HUES6 (cell line): ENCODE measurements around the gene RPL22.
"Not testable (repeated sequence)": the region's sequence is repeated elsewhere in the genome, so short reads cannot be mapped to it uniquely, and the experiment has no call there.

Experiments used
- H3K27ac ChIP-seq: 2 replicates; pipeline ENCODE4 v1.7.0; 2013; ENCODE audit warnings: low read depth, mild to moderate bottlenecking, low read length, inconsistent platforms
- H3K27me3 ChIP-seq: 2 replicates; pipeline ENCODE4 v1.6.1; 2013; ENCODE audit warnings: low read length; ENCODE audit not compliant: control insufficient read depth, insufficient read depth
- H3K36me3 ChIP-seq: 2 replicates; pipeline ENCODE4 v1.6.1; 2013; ENCODE audit warnings: low read length; ENCODE audit not compliant: control insufficient read depth, insufficient read depth
- H3K4me1 ChIP-seq: 2 replicates; pipeline ENCODE4 v1.6.1; 2013; ENCODE audit warnings: low read length; ENCODE audit not compliant: control insufficient read depth, insufficient read depth
- H3K4me3 ChIP-seq: 2 replicates; pipeline ENCODE4 v1.5.1; 2013; ENCODE audit warnings: low read depth, low read length
- H3K9ac ChIP-seq: one replicate; pipeline ENCODE4 v1.6.1; 2013; ENCODE audit warnings: mild to moderate bottlenecking, low read length
- H3K9me3 ChIP-seq: 2 replicates; pipeline ENCODE4 v1.6.1; 2013; ENCODE audit warnings: low read depth, low read length; ENCODE audit not compliant: control insufficient read depth, insufficient read depth

The RPL22 gene

DNA sequence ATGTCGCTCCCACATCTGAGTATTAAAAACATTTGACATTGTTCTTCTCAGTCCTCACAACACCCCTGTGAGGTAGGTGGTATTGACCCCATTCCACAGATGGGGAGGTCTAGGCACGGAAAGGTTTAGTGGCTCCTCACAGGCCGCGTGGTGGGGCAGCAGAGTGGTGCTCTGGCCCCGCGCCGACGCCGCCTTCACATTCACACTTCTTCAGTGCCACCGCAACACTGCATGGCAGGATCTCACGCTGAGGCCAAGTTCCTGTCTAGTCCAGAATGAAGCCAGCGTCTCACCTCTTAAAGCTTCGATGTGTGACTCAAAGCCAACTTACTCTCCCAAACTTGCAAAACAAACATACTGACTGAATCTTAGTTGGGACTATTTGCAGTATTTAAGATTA, 24.2 kb upstream of the RPL22 start:
- no peaks in the 10 kb centered on the region for H3K4me1 ChIP-seq
- no peaks in the 10 kb centered on the region for H3K27me3 ChIP-seq
- no peak overlapping the region for H3K27ac ChIP-seq
- H3K9ac ChIP-seq: no peak overlapping the region
- no peak overlapping the region for H3K4me3 ChIP-seq
- peaks cover 71% of the 10 kb centered on the region for H3K36me3 ChIP-seq
- no peaks in the 10 kb centered on the region for H3K9me3 ChIP-seq

DNA sequence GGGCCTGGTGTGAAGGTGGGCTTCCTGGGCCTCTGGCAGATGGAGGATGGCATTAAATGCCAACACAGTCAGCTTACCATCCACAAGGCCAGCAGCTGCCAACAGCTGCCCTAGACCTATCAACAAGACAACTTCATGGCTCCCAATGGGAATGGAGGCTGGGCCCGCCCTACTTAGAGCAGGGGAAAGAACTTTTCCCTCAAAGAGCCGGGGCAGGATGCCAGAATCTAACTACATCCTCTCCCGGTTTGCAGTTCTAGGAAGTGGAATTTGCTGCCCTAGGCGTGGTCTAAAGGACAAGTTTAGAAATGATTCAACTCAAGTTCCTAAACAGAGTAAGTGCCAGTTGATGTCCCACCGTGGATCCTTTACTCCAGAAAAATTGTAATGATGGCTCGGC, 23.2 kb upstream of the RPL22 start:
- H3K9me3 ChIP-seq: no peaks in the 10 kb centered on the region
- H3K27me3 ChIP-seq: no peaks in the 10 kb centered on the region
- no peak overlapping the region for H3K9ac ChIP-seq
- H3K27ac ChIP-seq: no peak overlapping the region
- no peaks in the 10 kb centered on the region for H3K4me1 ChIP-seq
- no peak overlapping the region for H3K4me3 ChIP-seq
- H3K36me3 ChIP-seq: peaks cover 63% of the 10 kb centered on the region

DNA sequence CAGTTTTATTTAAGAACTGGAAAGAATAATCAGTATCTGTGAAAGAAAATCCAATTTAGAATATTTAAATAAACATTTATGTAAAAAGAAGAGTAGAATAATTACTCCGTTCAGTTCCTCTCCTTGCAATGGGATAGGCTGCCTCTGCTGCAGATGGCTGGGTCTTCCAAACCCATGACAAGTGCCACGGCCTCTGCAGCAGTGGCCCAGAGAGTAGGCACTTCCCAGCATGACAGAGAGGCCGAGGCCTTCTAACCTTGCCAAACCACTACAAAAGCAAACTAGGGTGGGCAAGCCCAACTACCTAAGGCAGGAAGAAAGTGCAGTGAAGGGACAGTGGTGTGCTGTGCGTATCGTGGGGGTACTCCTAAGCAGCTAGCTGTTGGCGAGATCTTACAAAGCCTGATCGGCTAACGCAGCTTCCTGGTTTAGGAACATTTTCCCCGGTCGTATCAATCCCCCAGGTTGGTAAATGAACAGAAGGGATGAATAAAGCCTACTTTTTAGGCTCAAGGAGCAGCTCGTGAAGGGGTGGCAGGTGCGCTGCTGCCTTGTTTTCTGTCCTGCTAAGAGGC, 21.9 kb upstream of the RPL22 start:
- Histone ChIP-seq H3K36me3 (peaks cover 52% of the 10 kb centered on the region), H3K27me3 (no peaks in the 10 kb centered on the region), H3K9me3 (no peaks in the 10 kb centered on the region), H3K4me3 (no peak overlapping the region), H3K27ac (no peak overlapping the region), H3K9ac (no peak overlapping the region), H3K4me1 (no peaks in the 10 kb centered on the region)

DNA sequence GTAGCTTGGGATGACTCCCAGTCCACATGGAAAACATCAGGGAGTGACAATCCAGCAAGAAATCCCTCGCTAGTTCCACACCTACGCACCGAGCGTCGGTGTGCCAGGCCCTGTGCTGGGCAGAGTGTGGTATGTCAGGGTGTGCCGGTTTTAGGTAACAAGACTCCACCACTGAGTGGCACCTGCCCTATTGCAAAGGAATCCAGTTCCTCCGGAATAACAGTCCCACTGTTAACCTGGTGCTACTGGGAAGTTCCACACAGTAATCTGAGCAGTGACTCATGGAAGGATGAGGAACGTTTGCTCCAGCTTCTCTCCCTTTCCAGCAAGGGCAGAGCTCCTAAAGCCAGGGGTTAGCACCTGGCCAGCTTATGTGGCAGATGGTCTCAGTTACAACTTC, 20.8 kb upstream of the RPL22 start:
- Histone ChIP-seq H3K27me3 (no peaks in the 10 kb centered on the region), H3K27ac (no peak overlapping the region), H3K4me1 (no peaks in the 10 kb centered on the region), H3K4me3 (no peak overlapping the region), H3K36me3 (peaks cover 42% of the 10 kb centered on the region), H3K9me3 (no peaks in the 10 kb centered on the region), H3K9ac (no peak overlapping the region)

DNA sequence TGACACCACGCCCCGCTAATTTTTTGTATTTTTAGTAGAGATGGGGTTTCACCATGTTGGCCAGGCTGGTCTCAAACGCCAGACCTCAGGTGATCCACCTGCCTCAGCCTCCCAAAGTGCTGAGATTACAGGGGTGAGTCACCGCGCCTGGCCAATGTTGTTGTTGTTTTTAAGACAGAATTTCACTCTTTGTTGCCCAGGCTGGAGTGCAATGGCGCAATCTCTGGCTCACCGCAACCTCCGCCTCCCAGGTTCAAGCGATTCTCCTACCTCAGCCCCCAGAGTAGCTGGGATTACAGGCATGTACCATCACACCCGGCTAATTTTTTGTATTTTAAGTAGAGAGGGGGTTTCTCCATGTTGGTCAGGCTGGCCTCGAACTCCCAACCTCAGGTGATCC, 20.2 kb upstream of the RPL22 start:
- peaks cover 36% of the 10 kb centered on the region for H3K36me3 ChIP-seq
- not testable (repeated sequence) for H3K4me3 ChIP-seq, H3K4me1 ChIP-seq, H3K9ac ChIP-seq, H3K27me3 ChIP-seq, H3K27ac ChIP-seq, H3K9me3 ChIP-seq

DNA sequence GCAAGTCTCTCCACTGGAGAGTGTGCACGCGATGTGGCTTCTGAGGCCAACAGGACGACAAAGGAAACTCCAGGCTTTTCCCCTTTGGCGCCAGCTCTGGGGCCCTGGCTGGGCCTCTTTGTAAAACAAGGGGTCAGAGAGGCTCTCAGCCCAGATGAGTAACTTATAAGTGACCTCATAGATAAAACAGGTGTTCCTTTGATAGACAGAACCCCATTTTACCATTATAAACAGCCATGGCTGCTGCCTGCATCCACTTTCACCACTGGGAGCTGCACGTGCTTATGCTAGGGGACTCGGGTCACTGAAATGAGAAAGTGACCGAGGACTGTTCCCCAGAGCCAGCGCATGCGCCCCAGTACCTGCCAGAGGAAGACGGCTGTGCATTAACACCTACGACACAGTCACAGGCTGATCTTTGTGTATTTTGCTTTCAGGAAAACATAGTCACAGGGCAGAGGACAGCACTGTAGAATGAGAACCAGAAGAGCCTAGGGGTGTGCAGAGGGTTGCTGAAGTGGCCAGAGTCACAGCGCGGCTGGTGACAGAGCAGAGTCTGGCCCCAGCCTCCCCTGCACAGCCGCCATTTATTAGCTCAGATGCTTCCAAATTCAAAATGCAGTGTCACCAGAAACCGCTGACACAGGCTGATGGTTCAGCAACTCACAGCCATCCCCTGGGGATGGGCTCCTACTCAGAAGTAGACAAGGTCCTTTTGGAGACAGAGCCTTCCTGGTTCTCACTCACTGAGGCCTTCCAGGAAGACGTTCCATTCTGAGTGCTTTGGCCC, 19.2 kb upstream of the RPL22 start:
- H3K36me3 ChIP-seq: peaks cover 25% of the 10 kb centered on the region
- no peaks in the 10 kb centered on the region for H3K4me1 ChIP-seq
- no peak overlapping the region for H3K27ac ChIP-seq
- H3K9ac ChIP-seq: no peak overlapping the region
- no peaks in the 10 kb centered on the region for H3K9me3 ChIP-seq
- 0 out of 2 replicates have a peak, but pooled peaks cover under 1% of the 10 kb centered on the region for H3K27me3 ChIP-seq
- H3K4me3 ChIP-seq: no peak overlapping the region

DNA sequence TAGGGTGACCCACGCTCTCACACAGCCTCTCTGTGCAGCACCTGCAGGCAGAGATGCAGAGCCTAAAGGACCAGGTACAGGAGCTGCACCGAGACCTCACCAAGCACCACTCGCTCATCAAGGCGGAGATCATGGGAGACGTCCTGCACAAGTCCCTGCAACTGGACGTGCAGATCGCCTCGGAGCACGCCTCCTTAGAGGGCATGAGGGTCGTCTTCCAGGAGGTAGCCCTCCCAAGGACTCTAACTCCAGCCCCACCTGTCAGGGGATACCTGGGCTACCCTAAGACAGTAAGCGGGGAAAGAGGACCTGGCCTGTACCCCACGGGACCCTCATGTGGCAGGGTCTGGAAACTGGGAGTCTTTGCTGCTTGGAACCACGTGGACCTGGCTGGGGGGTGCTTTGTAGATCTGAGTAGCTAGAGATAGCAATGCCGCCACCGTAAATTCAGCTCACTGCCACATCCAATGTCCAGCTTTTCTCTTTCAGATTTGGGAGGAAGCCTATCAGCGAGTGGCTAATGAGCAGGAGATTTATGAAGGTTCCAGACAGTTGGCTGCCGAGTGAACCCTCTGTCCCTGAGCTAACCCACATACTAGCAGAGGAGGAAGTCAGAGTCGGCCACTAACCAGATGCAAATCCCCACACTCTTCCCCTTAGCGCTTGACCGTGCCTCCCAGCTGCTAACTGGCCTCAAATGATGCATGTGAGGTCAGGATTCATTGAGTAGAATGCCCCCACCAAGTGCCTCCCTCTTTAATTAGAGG, 13.0 kb upstream of the RPL22 start:
- Histone ChIP-seq H3K27me3 (peaks cover 24% of the 10 kb centered on the region), H3K4me3 (no peak overlapping the region), H3K9ac (no peak overlapping the region), H3K27ac (no peak overlapping the region), H3K36me3 (peaks cover 2% of the 10 kb centered on the region; the same call in 1 of the 2 replicates), H3K4me1 (peaks cover 12% of the 10 kb centered on the region), H3K9me3 (no peaks in the 10 kb centered on the region)

DNA sequence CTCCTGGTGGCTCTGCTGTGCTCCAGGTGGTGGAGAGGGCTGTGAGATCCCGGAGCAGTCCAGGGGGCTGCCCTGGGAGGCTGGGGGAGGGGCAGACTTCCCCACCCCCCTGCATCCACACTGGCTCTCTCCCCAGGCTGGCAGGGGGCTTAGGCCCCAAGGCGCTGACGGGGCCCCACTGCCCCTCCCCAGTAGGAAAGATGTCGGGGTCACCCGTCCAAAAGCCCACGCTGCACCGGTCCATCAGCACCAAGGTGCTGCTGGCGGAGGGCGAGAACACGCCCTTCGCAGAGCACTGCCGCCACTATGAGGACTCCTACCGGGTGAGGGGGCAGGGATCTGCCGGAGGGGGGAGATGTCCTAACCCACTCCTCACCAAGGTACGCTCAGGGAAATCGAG, 12.3 kb upstream of the RPL22 start:
- Histone ChIP-seq H3K9me3 (no peaks in the 10 kb centered on the region), H3K27me3 (peaks cover 30% of the 10 kb centered on the region), H3K9ac (no peak overlapping the region), H3K36me3 (peaks cover 2% of the 10 kb centered on the region; the same call in 1 of the 2 replicates), H3K4me1 (peaks cover 13% of the 10 kb centered on the region), H3K4me3 (no peak overlapping the region), H3K27ac (no peak overlapping the region)

DNA sequence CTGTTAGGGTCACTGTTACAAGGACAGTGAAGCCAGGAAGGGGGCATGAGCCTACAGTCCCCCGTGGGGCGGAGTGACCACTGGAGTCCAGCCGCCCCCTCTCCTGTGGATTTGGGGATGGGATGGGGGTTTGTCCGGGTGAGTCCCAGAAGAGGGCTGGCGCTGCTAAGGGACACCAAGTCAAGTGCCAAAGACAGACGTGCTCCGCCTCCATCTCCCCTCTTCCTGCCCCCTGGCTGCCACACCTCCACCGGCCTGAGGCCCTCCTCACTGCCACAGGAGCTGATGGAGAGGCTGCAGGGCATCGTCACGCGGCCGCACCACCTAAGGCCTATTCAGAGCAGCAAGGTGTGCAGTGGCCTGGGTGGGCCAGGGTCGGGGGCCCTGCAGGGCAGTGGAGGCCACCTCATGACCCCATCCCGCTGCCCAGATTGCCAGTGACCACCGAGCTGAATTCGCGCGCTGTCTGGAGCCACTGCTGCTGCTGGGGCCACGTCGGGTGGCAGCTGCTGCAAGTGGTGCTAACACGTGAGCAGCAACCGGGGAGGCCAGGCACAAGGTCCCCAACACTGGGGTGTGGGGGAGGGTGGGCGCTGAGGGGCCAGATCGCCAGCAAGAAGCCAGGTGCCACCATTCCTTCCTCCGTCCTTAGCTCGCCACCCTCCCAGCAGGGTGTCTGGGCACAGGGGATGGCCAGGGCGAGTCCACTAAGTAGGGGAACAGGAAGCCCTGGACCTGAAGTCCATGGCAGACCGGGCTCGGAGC, 11.4 kb upstream of the RPL22 start:
- H3K27ac ChIP-seq: no peak overlapping the region
- H3K27me3 ChIP-seq: peaks cover 40% of the 10 kb centered on the region

DNA sequence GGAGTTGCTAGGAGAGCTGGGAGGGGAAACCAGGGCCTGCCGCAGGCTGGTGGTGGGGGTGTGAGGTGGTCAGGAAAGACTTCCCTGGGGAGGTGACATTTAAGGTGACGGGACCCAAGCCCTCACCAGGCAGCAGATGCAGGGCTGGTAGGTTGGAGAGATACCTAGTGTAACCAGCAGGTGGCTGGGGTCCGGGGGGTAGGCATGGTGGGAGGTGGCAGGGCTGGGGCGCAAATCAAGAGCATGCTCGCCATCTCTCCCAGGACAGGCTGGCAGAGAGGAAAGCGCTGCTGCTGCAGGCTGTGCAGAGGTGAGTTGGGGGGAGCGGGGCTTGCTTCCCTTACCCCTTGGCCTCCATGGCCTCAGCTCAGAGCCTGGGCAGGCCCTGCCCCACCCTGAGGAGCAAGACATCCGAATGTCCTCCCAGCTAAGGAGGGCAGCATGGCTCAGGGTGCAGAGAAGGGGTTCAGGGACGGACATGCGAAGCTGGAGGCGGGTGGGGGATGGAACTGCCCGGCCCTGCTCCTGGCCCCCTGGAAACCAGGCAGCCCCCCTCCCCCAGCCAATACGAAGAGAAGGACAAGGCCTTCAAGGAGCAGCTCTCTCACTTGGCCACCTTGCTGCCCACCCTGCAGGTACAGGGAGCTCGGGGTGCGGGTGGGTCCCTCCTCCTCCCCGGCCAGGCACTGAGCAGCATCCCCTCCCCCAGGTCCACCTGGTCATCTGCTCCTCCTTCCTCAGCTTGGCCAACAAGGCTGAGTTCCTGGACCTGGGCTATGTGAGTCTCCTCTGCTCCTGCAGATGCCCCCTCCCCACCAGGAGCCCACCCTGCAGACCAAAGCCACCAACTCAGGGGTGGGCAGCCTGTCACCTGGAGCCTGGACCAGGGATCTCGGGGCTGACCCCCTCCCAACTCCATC, 10.5 kb upstream of the RPL22 start:
- Histone ChIP-seq H3K27ac (no peak overlapping the region), H3K9me3 (no peaks in the 10 kb centered on the region), H3K4me3 (peak overlapping the region; percentile 54), H3K9ac (peak overlapping the region; percentile 32), H3K4me1 (peaks cover 13% of the 10 kb centered on the region), H3K27me3 (peaks cover 43% of the 10 kb centered on the region), H3K36me3 (0 out of 2 replicates have a peak, but pooled peaks cover 2% of the 10 kb centered on the region)

More for the DNA sequence above, 11.4 kb upstream of the RPL22 start:
- Histone ChIP-seq H3K4me1 (peaks cover 13% of the 10 kb centered on the region), H3K36me3 (0 out of 2 replicates have a peak, but pooled peaks cover 2% of the 10 kb centered on the region), H3K4me3 (no peak overlapping the region), H3K9ac (no peak overlapping the region), H3K9me3 (no peaks in the 10 kb centered on the region)
